IMR-90 (cell line): ENCODE measurements around the gene PRTFDC1. TPM values are rescaled to one million over a fixed set of nuclear protein-coding genes. Genes with fewer than 3 reads are reported as not detected.

Experiments used
- ATAC-seq: fragments of 200-7000 bp; cut with Tn5 transposase; 2 replicates; pipeline ENCODE4 v1.9.1; 2020; ENCODE audit warnings: low read depth, mild to moderate bottlenecking, moderate library complexity
- BruUV-seq: library from RNA; stranded (reverse); fragments of 400-500 nt; replicated peaks from 2 replicates; lab custom pipeline; 2021; lab: Mats Ljungman, UMichigan
- CTCF ChIA-PET: fragments of 300-600 bp; formaldehyde crosslinking; extraction: SDS; loops from one replicate; lab custom pipeline; 2021; ENCODE audit warnings: antibody characterized with exemption; lab: Yijun Ruan, JAX
- POLR2A ChIA-PET: fragments of 300-600 bp; sonication (Branson Sonifier 250); formaldehyde crosslinking; loops from one replicate; lab custom pipeline; 2022; ENCODE audit warnings: antibody characterized with exemption; ENCODE audit not compliant: unreplicated experiment; lab: Charles Lee
- DNase-seq: peaks from one replicate; pipeline ENCODE4 v3.0.0; 2013
- H2AFZ ChIP-seq: replicated peaks from 2 replicates; pipeline ENCODE3; 2013; ENCODE audit warnings: low read length, mild to moderate bottlenecking; ENCODE audit not compliant: poor library complexity
- H2AK5ac ChIP-seq: 2 replicates; pipeline ENCODE4 v1.6.1; 2013; ENCODE audit warnings: low read depth, low read length, inconsistent platforms
- H2AK9ac ChIP-seq: replicated peaks from 2 replicates; pipeline ENCODE3; 2013; ENCODE audit warnings: mild to moderate bottlenecking, low read depth, low read length, moderate library complexity; ENCODE audit not compliant: poor library complexity
- H2BK120ac ChIP-seq: 2 replicates; pipeline ENCODE4 v1.6.1; 2013; ENCODE audit warnings: low read depth, low read length, inconsistent platforms
- H2BK15ac ChIP-seq: 3 replicates; pipeline ENCODE4 v1.6.1; 2013; ENCODE audit warnings: low read depth, low read length, inconsistent platforms
- H2BK20ac ChIP-seq: 2 replicates; pipeline ENCODE4 v1.6.1; 2013; ENCODE audit warnings: low read depth, mild to moderate bottlenecking, inconsistent platforms, low read length, moderate library complexity
- H2BK5ac ChIP-seq: 2 replicates; pipeline ENCODE4 v1.6.1; 2013; ENCODE audit warnings: mild to moderate bottlenecking, low read depth, low read length, inconsistent platforms; ENCODE audit not compliant: poor library complexity, severe bottlenecking
- H3K14ac ChIP-seq: replicated peaks from 2 replicates; pipeline ENCODE4 v1.6.1; 2013; ENCODE audit warnings: low read depth, low read length, inconsistent platforms
- H3K18ac ChIP-seq: 2 replicates; pipeline ENCODE4 v1.6.1; 2013; ENCODE audit warnings: low read depth, low read length, control low read depth
- H3K23ac ChIP-seq: 2 replicates; pipeline ENCODE4 v1.6.1; 2013; ENCODE audit warnings: low read depth, low read length, inconsistent platforms
- H3K27ac ChIP-seq: 2 replicates; pipeline ENCODE4 v1.5.1; 2013; ENCODE audit warnings: mild to moderate bottlenecking, control low read depth, low read length; ENCODE audit not compliant: insufficient read depth
- H3K27me3 ChIP-seq: 2 replicates; pipeline ENCODE4 v1.6.1; 2013; ENCODE audit warnings: low read length; ENCODE audit not compliant: control insufficient read depth, insufficient read depth
- H3K36me3 ChIP-seq: 2 replicates; pipeline ENCODE4 v1.6.1; 2013; ENCODE audit warnings: low read length, mixed read lengths; ENCODE audit not compliant: control insufficient read depth, insufficient read depth
- H3K4ac ChIP-seq: 2 replicates; pipeline ENCODE4 v1.6.1; 2013; ENCODE audit warnings: low read depth, low read length, inconsistent platforms
- H3K4me1 ChIP-seq: 2 replicates; pipeline ENCODE4 v1.6.1; 2013; ENCODE audit warnings: low read length, mixed read lengths; ENCODE audit not compliant: control insufficient read depth, insufficient read depth
- H3K4me2 ChIP-seq: 2 replicates; pipeline ENCODE4 v1.6.1; 2013; ENCODE audit warnings: low read depth, mild to moderate bottlenecking, control low read depth, low read length, moderate library complexity
- H3K4me3 ChIP-seq: 2 replicates; pipeline ENCODE4 v1.5.1; 2013; ENCODE audit warnings: low read depth, mild to moderate bottlenecking, control low read depth, low read length, moderate library complexity; ENCODE audit not compliant: insufficient read depth
- H3K56ac ChIP-seq: 2 replicates; pipeline ENCODE4 v1.6.1; 2013; ENCODE audit warnings: low read length, inconsistent platforms; ENCODE audit not compliant: insufficient read depth; ENCODE audit errors: extremely low read depth
- H3K79me1 ChIP-seq, 2 experiments: 2 replicates each; pipeline ENCODE4 v1.6.1; 2013; ENCODE audit warnings: low read length in 2 of 2, inconsistent platforms in 1 of 2, low read depth in 1 of 2
- H3K9ac ChIP-seq: 2 replicates; pipeline ENCODE4 v1.6.1; 2013; ENCODE audit warnings: low read depth, low read length, control low read depth
- H3K9me1 ChIP-seq: 2 replicates; pipeline ENCODE4 v1.6.1; 2013; ENCODE audit warnings: low read length, inconsistent platforms; ENCODE audit not compliant: insufficient read depth
- H3K9me3 ChIP-seq: 2 replicates; pipeline ENCODE4 v1.6.1; 2013; ENCODE audit warnings: low read length; ENCODE audit not compliant: control insufficient read depth, insufficient read depth
- H4K20me1 ChIP-seq: 2 replicates; pipeline ENCODE4 v1.6.1; 2013; ENCODE audit warnings: low read length, inconsistent platforms; ENCODE audit not compliant: insufficient read depth
- H4K5ac ChIP-seq: 2 replicates; pipeline ENCODE4 v1.6.1; 2013; ENCODE audit warnings: mild to moderate bottlenecking, low read depth, low read length, control low read depth
- H4K8ac ChIP-seq, 2 experiments: 2 replicates each; pipeline ENCODE4 v1.6.1; 2013; ENCODE audit warnings: low read depth in 2 of 2, low read length in 2 of 2, control low read depth in 1 of 2, inconsistent platforms in 1 of 2
- H4K91ac ChIP-seq: 2 replicates; pipeline ENCODE4 v1.6.1; 2013; ENCODE audit warnings: low read depth, low read length, inconsistent platforms; ENCODE audit not compliant: insufficient read depth
- BHLHE40 ChIP-seq: fragments of 150-350 bp; IDR thresholded peaks from 2 replicates; pipeline ENCODE4 v1.6.1; 2016; ENCODE audit warnings: mild to moderate bottlenecking, low read depth, low read length
- CEBPB ChIP-seq: IDR thresholded peaks from 2 replicates; pipeline ENCODE4 v1.6.1; 2012; ENCODE audit warnings: low read depth, low read length, improper control_type of control experiment
- CHD1 ChIP-seq: IDR thresholded peaks from 2 replicates; pipeline ENCODE4 v1.6.1; 2012; ENCODE audit warnings: low read depth, low read length, improper control_type of control experiment
- CTCF ChIP-seq: conservative IDR thresholded peaks from 2 replicates; pipeline ENCODE4 v1.5.1; 2012; ENCODE audit warnings: mild to moderate bottlenecking, low read depth, low read length, improper control_type of control experiment
- ELK1 ChIP-seq: fragments of 150-350 bp; IDR thresholded peaks from 2 replicates; pipeline ENCODE4 v1.6.1; 2016; ENCODE audit warnings: low read depth, mild to moderate bottlenecking, low read length, moderate library complexity, borderline replicate concordance
- FOS ChIP-seq: fragments of 150-350 bp; IDR thresholded peaks from 2 replicates; pipeline ENCODE4 v1.6.1; 2016; ENCODE audit warnings: low read depth, low read length
- MAFK ChIP-seq: IDR thresholded peaks from 2 replicates; pipeline ENCODE4 v1.6.1; 2012; ENCODE audit warnings: low read depth, low read length, improper control_type of control experiment
- MAZ ChIP-seq: IDR thresholded peaks from 2 replicates; pipeline ENCODE4 v1.6.1; 2012; ENCODE audit warnings: low read depth, mild to moderate bottlenecking, low read length, improper control_type of control experiment, moderate library complexity, borderline replicate concordance
- MXI1 ChIP-seq: IDR thresholded peaks from 2 replicates; pipeline ENCODE4 v1.6.1; 2012; ENCODE audit warnings: low read depth, mild to moderate bottlenecking, low read length, moderate library complexity, borderline replicate concordance
- NFE2L2 ChIP-seq: fragments of 150-350 bp; IDR thresholded peaks from 2 replicates; pipeline ENCODE4 v1.6.1; 2016; ENCODE audit warnings: low read depth, mild to moderate bottlenecking, low read length
- POLR2A ChIP-seq: IDR thresholded peaks from 2 replicates; pipeline ENCODE4 v1.6.1; 2012; ENCODE audit warnings: mild to moderate bottlenecking, low read depth, low read length
- RAD21 ChIP-seq: IDR thresholded peaks from 2 replicates; pipeline ENCODE4 v1.6.1; 2012; ENCODE audit warnings: low read length, improper control_type of control experiment
- RCOR1 ChIP-seq: IDR thresholded peaks from 2 replicates; pipeline ENCODE4 v1.6.1; 2012; ENCODE audit warnings: mild to moderate bottlenecking, low read length, improper control_type of control experiment; ENCODE audit not compliant: insufficient replicate concordance
- RFX5 ChIP-seq: IDR thresholded peaks from 2 replicates; pipeline ENCODE4 v1.8.0; 2012; ENCODE audit warnings: low read depth, mild to moderate bottlenecking, low read length, moderate library complexity
- SMC3 ChIP-seq: fragments of 150-350 bp; IDR thresholded peaks from 2 replicates; pipeline ENCODE4 v1.6.1; 2016; ENCODE audit warnings: low read depth, mild to moderate bottlenecking, antibody characterized with exemption, low read length, moderate library complexity
- WGBS, 2 experiments: methylation state at CpG; one replicate each; pipeline versions ENCODE4 v1.1.5 to v1.1.7; 2013; ENCODE audit warnings: missing lambda C conversion rate in 2 of 2; ENCODE audit not compliant: insufficient read length in 1 of 2; ENCODE audit errors: extremely low coverage in 2 of 2; 5-methylcytosine and 5-hydroxymethylcytosine counted together
- dilution Hi-C: fragments of 300-500 bp; cut with HindIII; formaldehyde crosslinking; loops from one replicate; pipeline ENCODE4 v1.14.3; 2018; ENCODE audit warnings: low sequenced_read_pairs; ENCODE audit not compliant: unreplicated experiment
- in situ Hi-C: fragments of 300-500 bp; cut with MboI; formaldehyde crosslinking; loops from 3 replicates; pipeline ENCODE4 v1.14.3; 2019; ENCODE audit warnings: low sequenced_read_pairs, inconsistent platforms, mixed read lengths
- intact Hi-C: fragments of 100-400 bp; cut with micrococcal nuclease; formaldehyde crosslinking; loops from 2 replicates; pipeline ENCODE4 v1.10.0; 2022
- polyA plus RNA-seq, 3 experiments: library from polyadenylated mRNA; depleted of rRNA; stranded (reverse); fragments of >200 nt; gene quantifications; 2 replicates each; pipeline ENCODE4 v1.2.3, GENCODE V29; 2012; ENCODE audit warnings: low replicate concordance in 1 of 3
- total RNA-seq: library from RNA; depleted of rRNA; stranded (reverse); fragments of >200 nt; gene quantifications from 2 replicates; pipeline ENCODE4 v1.2.3, GENCODE V29; 2012

Gene PRTFDC1
- total and polyA plus RNA-seq, 2 of the 4 experiments (the other 2 are of a cell fraction) = 12.3 to 17.9 TPM

- Histone ChIP-seq H3K79me1 (0 out of 4 replicates have a peak, but pooled peaks cover 0 to 5% of the 10 kb centered on the region in 2 experiments), H2BK5ac (no peak overlapping the region), H3K27me3 (no peaks in the 10 kb centered on the region), H4K20me1 (no peaks in the 10 kb centered on the region), H3K18ac (no peak overlapping the region), H3K4me1 (peaks cover 7% of the 10 kb centered on the region; the same call in 1 of the 2 replicates), H4K8ac (no peak overlapping the region), H4K91ac (no peak overlapping the region), H2BK20ac (no peak overlapping the region), H2AFZ (no peak overlapping the region), H2BK120ac (no peak overlapping the region), H3K4ac (no peak overlapping the region), H4K5ac (no peak overlapping the region), H3K36me3 (no peaks in the 10 kb centered on the region), H3K9me3 (no peaks in the 10 kb centered on the region), H3K4me2 (no peak overlapping the region), H2AK5ac (no peak overlapping the region), H2AK9ac (no peak overlapping the region), H3K56ac (no peak overlapping the region), H3K14ac (no peak overlapping the region), H3K9me1 (peaks cover 9% of the 10 kb centered on the region), H3K9ac (no peak overlapping the region), H2BK15ac (0 out of 3 replicates have a peak overlapping the region, but pooled peaks have one; percentile 28), H3K23ac (no peak overlapping the region), H3K4me3 (no peak overlapping the region), H3K27ac (no peak overlapping the region)
- intact Hi-C loops = no loop called here
- dilution Hi-C loops = no loop called here
- no TSS peak for BruUV-seq
- TF ChIP-seq SMC3 (no peak), FOS (no peak), RAD21 (no peak), RFX5 (no peak), MAFK (no peak), CHD1 (no peak), NFE2L2 (no peak), ELK1 (no peak), POLR2A (no peak), CEBPB (no peak), RCOR1 (no peak), CTCF (no peak), BHLHE40 (no peak), MAZ (no peak), MXI1 (no peak)
- CTCF ChIA-PET = no interaction called here
- no CpG with 5 or more reads among the region's 2 CpGs for WGBS, 2 experiments
- POLR2A ChIA-PET = no interaction called here
- no peak for DNase-seq
- ATAC-seq = no peak
- in situ Hi-C loops = no loop called here
These were observed 69.2 kb downstream of the PRTFDC1 start for GRCh38 chr10:24883176-24883575.
